Stomach (tissue), 9 donors: ENCODE data around the gene GCK. TPM values are rescaled to one million over a fixed set of nuclear protein-coding genes. Genes with fewer than 3 reads are reported as not detected.
A peak's percentile ranks its signal among the peaks of the same experiment; 100 is the strongest.

Experiments
- DNase-seq, 2 donors: peaks; one replicate each; pipeline versions ENCODE4 v3.0.0 to v3.0.0-alpha.2; 2013 to 2019
- H3K27ac ChIP-seq, 5 donors: fragments of 200-600 bp in 4 of 5; sonication (generic) in 4 of 5; one replicate each; pipeline ENCODE4 v1.5.1; 2013 to 2019; ENCODE audit warnings: mild to moderate bottlenecking in 1 of 5, moderate library complexity in 1 of 5
- H3K27me3 ChIP-seq, 3 donors: fragments of 200-600 bp; sonication (generic); one replicate each; pipeline ENCODE4 v1.5.1; 2017 to 2019; ENCODE audit warnings: mixed run types in 1 of 3
- H3K36me3 ChIP-seq, 4 donors: fragments of 200-600 bp; sonication (generic); 1 replicate in 3 of 4; 2 replicates in 1 of 4; pipeline ENCODE4 v1.5.1; 2016 to 2019
- H3K4me1 ChIP-seq, 4 donors: fragments of 200-600 bp; sonication (generic); one replicate each; pipeline ENCODE4 v1.5.1; 2016 to 2019
- H3K4me3 ChIP-seq, 4 donors: fragments of 200-600 bp; sonication (generic) in 3 of 4; one replicate each; pipeline ENCODE4 v1.5.1; 2016 to 2019; ENCODE audit warnings: mild to moderate bottlenecking in 1 of 4
- H3K9me3 ChIP-seq, 4 donors: fragments of 200-600 bp; sonication (generic); one replicate each; pipeline ENCODE4 v1.5.1; 2016 to 2019
- CTCF ChIP-seq, 7 experiments: fragments of 450-650 bp in 4 of 7; fragments of 200-600 bp in 3 of 7; sonication (generic) in 3 of 7; IDR thresholded peaks; one replicate each; pipeline ENCODE4 v1.5.1; 2016 to 2019; ENCODE audit warnings: antibody characterized with exemption in 7 of 7, control low read depth in 2 of 7, mild to moderate bottlenecking in 1 of 7
- EP300 ChIP-seq: sonication (generic); formaldehyde crosslinking; IDR thresholded peaks from one replicate; pipeline ENCODE4 v1.6.1; 2017; ENCODE audit warnings: antibody characterized with exemption
- POLR2A ChIP-seq, 4 donors: fragments of 450-650 bp; IDR thresholded peaks; one replicate each; pipeline ENCODE4 v1.6.1; 2016; ENCODE audit warnings: antibody characterized with exemption in 4 of 4, control low read depth in 2 of 4, mild to moderate bottlenecking in 1 of 4, moderate library complexity in 1 of 4
- POLR2AphosphoS5 ChIP-seq, 3 donors: sonication (generic); formaldehyde crosslinking; IDR thresholded peaks; one replicate each; pipeline ENCODE4 v1.6.1; 2016; ENCODE audit warnings: antibody characterized with exemption in 3 of 3
- WGBS, 5 donors: extraction: QIAGEN DNeasy Blood & Tissue Kit in 3 of 5; methylation state at CpG; one replicate each; pipeline versions ENCODE4 v1.1.5 to v1.1.7; 2013 to 2018; 5-methylcytosine and 5-hydroxymethylcytosine counted together
- intact Hi-C: fragments of 100-400 bp; cut with DNase I; formaldehyde crosslinking; loops from one replicate; pipeline ENCODE4 v1.15.1; 2023; ENCODE audit warnings: low total_unique reads
- polyA plus RNA-seq, 3 donors: library from polyadenylated mRNA; stranded (reverse); fragments of 200-250 nt; gene quantifications; one replicate each; pipeline ENCODE4 v1.2.3, GENCODE V29; 2013
- total RNA-seq, 5 donors: library from RNA; depleted of rRNA; stranded (reverse); fragments of >200 nt; gene quantifications; one replicate each; pipeline versions ENCODE4 v1.1.0 to v1.2.3, GENCODE V29; 2014 to 2016
- donor health status: healthy with polysubstance abuse.
- donor health status: Bipolar disorder and iron deficiency.
- donor health status: healthy.

Gene GCK
- total and polyA plus RNA-seq, 8 donors, result 0.55 to 1.9 (median 1.1) TPM; not detected in 4

DNA sequence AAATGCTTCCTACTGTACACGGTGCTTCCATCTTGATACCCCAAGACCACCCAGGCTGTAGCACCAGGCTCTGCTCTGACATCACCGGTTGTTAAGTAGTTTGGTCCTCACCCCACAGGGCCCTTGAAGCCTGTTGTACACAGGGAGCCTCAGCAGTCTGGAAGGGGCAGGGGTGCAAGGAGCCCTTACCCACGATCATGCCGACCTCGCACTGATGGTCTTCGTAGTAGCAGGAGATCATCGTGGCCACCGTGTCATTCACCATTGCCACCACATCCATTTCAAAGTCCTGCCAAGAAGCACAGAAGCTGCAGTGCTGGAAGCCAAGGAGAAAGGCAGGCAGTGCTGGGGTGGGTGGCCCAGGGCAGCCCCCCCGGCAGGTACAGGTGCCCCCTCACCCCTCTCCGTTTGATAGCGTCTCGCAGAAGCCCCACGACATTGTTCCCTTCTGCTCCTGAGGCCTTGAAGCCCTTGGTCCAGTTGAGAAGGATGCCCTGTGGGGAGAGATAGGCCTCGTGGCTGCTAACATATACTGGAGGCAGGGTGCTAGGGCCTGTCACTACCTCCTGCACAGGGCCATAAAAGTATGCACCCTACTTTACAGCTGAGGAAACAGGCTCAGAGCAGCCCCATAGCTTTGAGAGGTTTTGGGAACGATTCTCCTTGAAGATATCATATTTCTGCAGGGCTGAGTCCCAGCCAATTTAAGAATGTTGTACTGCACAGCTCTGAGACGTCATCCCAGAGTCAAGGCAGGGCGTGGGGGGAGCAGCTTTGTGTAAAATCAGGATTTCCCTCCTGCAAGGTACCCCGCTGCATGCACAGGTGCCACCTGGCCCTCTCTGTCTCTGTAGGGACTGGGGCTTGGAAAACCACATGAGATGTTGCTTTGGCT, 39.4 kb downstream of the GCK start:
- Histone ChIP-seq H3K27ac (no peak overlapping the region), H3K9me3 (no peaks in the 10 kb centered on the region), H3K36me3 (no peaks in the 10 kb centered on the region), H3K4me3 (no peak overlapping the region), H3K4me1 (peaks cover 19 to 23% (median 20%) of the 10 kb centered on the region in 4 donors), H3K27me3 (peaks cover 0 to 20% (median 14%) of the 10 kb centered on the region in 3 donors)
- WGBS, 5 donors, result 77 to 85% (median 84%) methylated on average over 17 to 18 of the region's 18 CpGs
- intact Hi-C loops, result no loop called here
- peak in 1 of 2 donors; percentile 70 for DNase-seq
- TF ChIP-seq CTCF (IDR thresholded peaks at IDR 0.05), result no peak
- no peak for TF ChIP-seq POLR2A (IDR thresholded peaks at IDR 0.05)
- no peak for TF ChIP-seq POLR2AphosphoS5 (IDR thresholded peaks at IDR 0.05)
- no peak for TF ChIP-seq EP300

DNA sequence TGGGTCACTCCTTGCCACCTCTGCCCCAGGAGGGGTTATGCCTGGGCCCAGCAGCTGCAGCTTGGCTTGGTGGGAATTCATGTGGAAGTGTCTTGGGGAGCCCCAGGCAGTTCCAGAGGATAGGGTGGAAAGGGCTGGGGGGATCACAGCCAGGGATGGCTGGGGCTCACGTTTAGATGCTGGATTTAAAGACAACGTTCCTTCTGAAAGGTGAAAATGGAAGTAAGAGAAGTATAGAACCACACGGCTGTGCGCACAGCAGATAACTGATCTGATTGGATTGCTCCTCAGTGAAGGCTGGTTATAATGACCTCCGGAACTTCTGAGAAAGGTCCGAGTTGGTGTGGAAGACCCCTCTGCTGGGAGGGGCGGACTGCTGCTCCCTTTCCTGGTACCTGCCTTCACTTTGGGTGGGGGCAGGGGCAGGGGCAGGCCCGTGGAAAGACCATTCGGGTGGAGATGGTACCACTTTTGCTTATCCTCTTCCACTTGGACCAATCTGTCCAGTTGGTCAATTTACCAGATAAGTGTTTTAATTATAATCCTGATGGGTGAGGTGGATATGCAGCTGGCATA, 40.2 kb downstream of the GCK start:
- TF ChIP-seq POLR2AphosphoS5 (IDR thresholded peaks at IDR 0.05) (no peak), EP300 (no peak), POLR2A (IDR thresholded peaks at IDR 0.05) (no peak), CTCF (IDR thresholded peaks at IDR 0.05) (no peak)
- Histone ChIP-seq H3K9me3 (no peaks in the 10 kb centered on the region), H3K36me3 (no peaks in the 10 kb centered on the region), H3K27me3 (peaks cover 0 to 27% (median 14%) of the 10 kb centered on the region in 3 donors), H3K4me1 (peaks cover 19 to 23% (median 20%) of the 10 kb centered on the region in 4 donors), H3K27ac (no peak overlapping the region), H3K4me3 (no peak overlapping the region)
- intact Hi-C loops, result no loop called here
- WGBS, 5 donors, result 75 to 88% (median 82%) methylated on average over 9 of the region's 9 CpGs
- DNase-seq, result no peak

- H3K27ac ChIP-seq, result no peak overlapping the region
- peaks cover 19 to 23% (median 20%) of the 10 kb centered on the region in 4 donors for H3K4me1 ChIP-seq
- TF ChIP-seq POLR2AphosphoS5 (IDR thresholded peaks at IDR 0.05), result no peak
- TF ChIP-seq CTCF (IDR thresholded peaks at IDR 0.05), result no peak
- TF ChIP-seq EP300, result no peak
- no peak for TF ChIP-seq POLR2A (IDR thresholded peaks at IDR 0.05)
- H3K27me3 ChIP-seq, result peaks cover 0 to 28% (median 14%) of the 10 kb centered on the region in 3 donors
- no peak overlapping the region for H3K4me3 ChIP-seq
- H3K36me3 ChIP-seq, result no peaks in the 10 kb centered on the region
- 69 to 90% (median 78%) methylated on average over 2 of the region's 2 CpGs for WGBS, 5 donors
- intact Hi-C loops, result no loop called here
- DNase-seq, result no peak
- H3K9me3 ChIP-seq, result no peaks in the 10 kb centered on the region
Measured at GRCh38 chr7:44148166-44148565, 41.1 kb downstream of the GCK start.

DNA sequence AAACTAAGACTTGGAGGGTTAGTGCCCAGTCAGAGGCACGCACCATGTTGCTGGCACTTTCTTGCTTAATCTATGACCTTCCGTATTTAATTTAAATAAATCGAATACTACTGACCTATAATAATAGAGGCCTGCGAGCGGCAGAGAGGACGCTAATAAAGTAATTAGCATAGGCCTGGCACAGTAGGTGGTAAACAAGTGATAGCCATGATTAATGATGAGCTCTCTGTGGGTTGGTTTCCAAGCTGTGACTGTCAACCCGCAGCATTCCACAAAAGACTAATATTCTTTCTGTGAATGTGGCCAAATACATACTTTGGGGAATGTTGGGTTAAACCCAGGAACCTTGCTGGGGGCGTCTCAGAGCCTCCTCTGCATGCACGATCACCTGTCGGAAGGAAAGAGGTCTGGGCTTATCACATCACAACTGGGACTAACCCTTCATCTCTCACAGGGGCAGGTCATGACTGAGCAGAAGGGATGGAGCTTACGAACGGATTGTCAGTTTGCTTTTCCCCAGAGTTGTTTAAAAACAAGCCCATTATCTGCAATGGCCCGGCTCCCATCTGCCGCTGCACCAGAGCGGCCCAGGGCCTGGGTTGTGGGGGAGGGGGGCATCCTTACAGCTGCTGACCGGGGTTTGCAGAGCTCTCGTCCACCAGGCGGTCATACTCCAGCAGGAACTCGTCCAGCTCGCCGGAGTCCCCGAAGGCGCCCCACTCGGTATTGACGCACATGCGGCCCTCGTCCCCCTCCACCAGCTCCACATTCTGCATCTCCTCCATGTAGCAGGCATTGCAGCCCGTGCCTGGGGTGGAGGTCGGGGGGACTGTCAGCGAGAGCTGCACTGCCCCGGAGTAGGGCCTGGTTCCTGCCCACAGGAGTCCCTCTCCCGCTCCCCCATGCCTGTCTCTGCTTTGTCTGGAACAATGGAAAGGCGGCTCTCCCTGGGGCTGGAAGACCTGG, 41.9 kb downstream of the GCK start:
- peak overlapping the region in 1 of 5 donors; percentile 25 for H3K27ac ChIP-seq
- peaks cover 0 to 28% (median 14%) of the 10 kb centered on the region in 3 donors for H3K27me3 ChIP-seq
- intact Hi-C loops, result no loop called here
- H3K9me3 ChIP-seq, result no peaks in the 10 kb centered on the region
- DNase-seq, result peak in 1 of 2 donors; percentile 88
- peaks cover 19 to 23% (median 20%) of the 10 kb centered on the region in 4 donors for H3K4me1 ChIP-seq
- no peak overlapping the region for H3K4me3 ChIP-seq
- no peak for TF ChIP-seq POLR2A (IDR thresholded peaks at IDR 0.05)
- no peak for TF ChIP-seq CTCF (IDR thresholded peaks at IDR 0.05)
- no peak for TF ChIP-seq POLR2AphosphoS5 (IDR thresholded peaks at IDR 0.05)
- no peak for TF ChIP-seq EP300
- H3K36me3 ChIP-seq, result no peaks in the 10 kb centered on the region
- WGBS, 5 donors, result 36 to 61% (median 48%) methylated on average over 20 to 33 of the region's 33 CpGs
